K562 (cell line): ENCODE results near the gene CDKN2C. TPM values are rescaled to one million over a fixed set of nuclear protein-coding genes. Genes with fewer than 3 reads are reported as not detected.
A peak's percentile ranks its signal among the peaks of the same experiment; 100 is the strongest.

ENCODE experiments used
- BDP1 ChIP-seq: IDR thresholded peaks from 3 replicates; pipeline ENCODE4 v1.6.1; 2011; ENCODE audit not compliant: insufficient read length, insufficient read depth
- BHLHE40 ChIP-seq: IDR thresholded peaks from 2 replicates; pipeline ENCODE4 v1.6.1; 2011; ENCODE audit warnings: low read length, improper control_type of control experiment
- CTBP1 ChIP-seq: fragments of 450-650 bp; IDR thresholded peaks from 2 replicates; pipeline ENCODE4 v1.6.1; 2016; ENCODE audit warnings: borderline replicate concordance
- MBD2 ChIP-seq: sonication (generic); IDR thresholded peaks from 2 replicates; pipeline ENCODE4 v1.6.1; 2016; ENCODE audit warnings: low read depth, borderline replicate concordance
- POLR2A ChIP-seq: fragments of 450-650 bp; conservative IDR thresholded peaks from 2 replicates; pipeline ENCODE4 v1.6.1; 2016
- POLR2B ChIP-seq: fragments of 450-650 bp; IDR thresholded peaks from 2 replicates; pipeline ENCODE4 v1.6.1; 2018; ENCODE audit warnings: low read depth; ENCODE audit not compliant: partially characterized antibody
- RBBP5 ChIP-seq: fragments of 200-600 bp; sonication (generic); IDR thresholded peaks from 2 replicates; pipeline ENCODE4 v1.6.1; 2012; ENCODE audit warnings: borderline replicate concordance, mild to moderate bottlenecking, low read length, control low read depth, inconsistent platforms; ENCODE audit not compliant: insufficient read depth, poor library complexity, severe bottlenecking
- RBM34 ChIP-seq: fragments of 200-400 bp; formaldehyde crosslinking; IDR thresholded peaks from 2 replicates; pipeline ENCODE4 v1.6.1; 2018; ENCODE audit warnings: low read length, borderline replicate concordance; ENCODE audit not compliant: insufficient read depth
- polyA plus RNA-seq, 8 experiments: library from polyadenylated mRNA; depleted of rRNA in 4 of 8; stranded (reverse) in 5 of 8; unstranded in 3 of 8; fragments of >200 nt; fragmentation: Nextera tagmentation in 2 of 8; fragmentation: Illumina TruSeq in 1 of 8; extraction: Ambion mirVana in 2 of 8; extraction: Trizol in 1 of 8; gene quantifications; 2 replicates each; pipeline versions ENCODE4 v1.2.1 to v1.2.3, GENCODE V29; 2011 to 2014; ENCODE audit warnings: inconsistent platforms in 1 of 8, missing spikeins in 1 of 8
- total RNA-seq, 7 experiments: library from RNA; depleted of rRNA in 6 of 7; stranded (reverse); fragments of >200 nt in 6 of 7; fragmentation: Illumina TruSeq in 2 of 7; extraction: Trizol in 2 of 7; gene quantifications; 2 replicates each; pipeline versions ENCODE4 v1.2.1 to v1.2.3, GENCODE V29; 2011 to 2021; ENCODE audit warnings: low replicate concordance in 1 of 7
- TF ChIP-seq, protein P1 (sequence below): fragments of 200-800 bp; sonication (Bioruptor generic); IDR thresholded peaks from 2 replicates; pipeline ENCODE4 v1.6.1; 2017; ENCODE audit warnings: missing genetic modification characterization, missing compliant biosample characterization
- TF ChIP-seq, protein P2 (sequence below): fragments of 250-450 bp; sonication (Bioruptor Pico); IDR thresholded peaks from 2 replicates; pipeline ENCODE4 v1.8.0; 2021; ENCODE audit warnings: moderate library complexity, mild to moderate bottlenecking, inconsistent platforms
- TF ChIP-seq, protein P3 (sequence below): sonication (generic); IDR thresholded peaks from 2 replicates; pipeline ENCODE4 v1.6.1; 2016

CDKN2C gene
- total and polyA plus RNA-seq, 9 of the 15 experiments (the other 6 are each of a cell fraction or from before 2014, with no cell fraction given), result 11.9 to 74.3 (median 45.9) TPM

DNA sequence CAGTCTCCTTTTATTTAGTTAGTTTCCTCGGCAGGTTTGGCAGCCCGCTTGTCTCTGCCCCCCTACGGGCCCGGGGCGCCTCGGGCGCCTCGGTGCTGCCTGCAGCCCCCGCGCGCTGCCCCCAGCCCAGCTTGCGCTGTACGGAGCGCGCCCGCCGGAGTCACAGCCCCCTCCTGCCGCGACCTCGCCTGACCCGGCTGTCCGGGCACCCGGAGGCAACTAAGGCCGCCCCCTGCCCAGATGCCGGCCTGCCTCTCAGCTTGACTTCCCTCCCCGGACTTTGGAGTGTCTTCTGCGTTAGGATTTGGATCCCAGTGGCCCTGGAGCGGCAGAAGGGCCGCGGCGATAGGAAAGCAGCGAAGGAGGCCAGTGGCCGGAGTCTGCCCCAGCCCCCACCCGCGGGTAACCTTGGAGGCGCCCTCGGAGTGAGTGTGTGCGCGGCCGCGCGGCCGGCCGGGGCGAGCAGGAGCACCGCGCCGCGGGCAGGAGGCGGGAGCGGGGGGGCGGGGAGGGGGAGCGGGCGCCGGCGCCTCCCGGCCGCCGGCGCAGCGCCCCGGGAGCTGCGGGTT, 7.6 kb downstream of the CDKN2C start (continued):
- TF ChIP-seq, protein P1, sequence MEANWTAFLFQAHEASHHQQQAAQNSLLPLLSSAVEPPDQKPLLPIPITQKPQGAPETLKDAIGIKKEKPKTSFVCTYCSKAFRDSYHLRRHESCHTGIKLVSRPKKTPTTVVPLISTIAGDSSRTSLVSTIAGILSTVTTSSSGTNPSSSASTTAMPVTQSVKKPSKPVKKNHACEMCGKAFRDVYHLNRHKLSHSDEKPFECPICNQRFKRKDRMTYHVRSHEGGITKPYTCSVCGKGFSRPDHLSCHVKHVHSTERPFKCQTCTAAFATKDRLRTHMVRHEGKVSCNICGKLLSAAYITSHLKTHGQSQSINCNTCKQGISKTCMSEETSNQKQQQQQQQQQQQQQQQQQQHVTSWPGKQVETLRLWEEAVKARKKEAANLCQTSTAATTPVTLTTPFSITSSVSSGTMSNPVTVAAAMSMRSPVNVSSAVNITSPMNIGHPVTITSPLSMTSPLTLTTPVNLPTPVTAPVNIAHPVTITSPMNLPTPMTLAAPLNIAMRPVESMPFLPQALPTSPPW, result peak; percentile 99
- TF ChIP-seq POLR2B (peak; percentile 9), RBM34 (0 out of 2 replicates have a peak, but pooled peaks have one; percentile 33), CTBP1 (0 out of 2 replicates have a peak, but pooled peaks have one; percentile 44), BHLHE40 (peak; percentile 33; the same call in 1 of the 2 replicates), BDP1 (no peak), POLR2A (peak; percentile 81; the same call in 1 of the 2 replicates), MBD2 (no peak), RBBP5 (peak; percentile 80)
- TF ChIP-seq, protein P2, sequence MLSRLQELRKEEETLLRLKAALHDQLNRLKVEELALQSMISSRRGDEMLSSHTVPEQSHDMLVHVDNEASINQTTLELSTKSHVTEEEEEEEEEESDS (CRISPR knock-in tag), result no peak
- TF ChIP-seq, protein P3, sequence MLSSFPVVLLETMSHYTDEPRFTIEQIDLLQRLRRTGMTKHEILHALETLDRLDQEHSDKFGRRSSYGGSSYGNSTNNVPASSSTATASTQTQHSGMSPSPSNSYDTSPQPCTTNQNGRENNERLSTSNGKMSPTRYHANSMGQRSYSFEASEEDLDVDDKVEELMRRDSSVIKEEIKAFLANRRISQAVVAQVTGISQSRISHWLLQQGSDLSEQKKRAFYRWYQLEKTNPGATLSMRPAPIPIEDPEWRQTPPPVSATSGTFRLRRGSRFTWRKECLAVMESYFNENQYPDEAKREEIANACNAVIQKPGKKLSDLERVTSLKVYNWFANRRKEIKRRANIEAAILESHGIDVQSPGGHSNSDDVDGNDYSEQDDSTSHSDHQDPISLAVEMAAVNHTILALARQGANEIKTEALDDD, result no peak
